CD4-positive, alpha-beta T cell treated with Interleukin-15 for 1 hour (primary cell): Measurements from ENCODE around the gene LOXL4.

Source experiments
- DNase-seq: peaks from one replicate; pipeline ENCODE4 v3.0.0-alpha.2; 2020

LOXL4 gene

GRCh38 chr10:98267894-98268693 is at the start of gene LOXL4:
LOXL4 (minus strand) TSS chr10:98268194; CDS start chr10:98263019, 5,175 bp downstream.
- no peak for DNase-seq

- DNase-seq: no peak
These were observed 48.7 kb upstream of the LOXL4 start for GRCh38 chr10:98316661-98317060.

GRCh38 chr10:98316170-98316569 is 48.2 kb upstream of the LOXL4 start:
- no peak for DNase-seq

GRCh38 chr10:98314532-98315284 is 46.7 kb upstream of the LOXL4 start:
- peak; percentile 51 for DNase-seq

GRCh38 chr10:98313598-98313997 is 45.6 kb upstream of the LOXL4 start:
- no peak for DNase-seq

- DNase-seq: no peak
These were observed 44.8 kb upstream of the LOXL4 start for GRCh38 chr10:98312822-98313221.

- no peak for DNase-seq
These were observed 44.4 kb upstream of the LOXL4 start for GRCh38 chr10:98312349-98312748.

- no peak for DNase-seq
These were observed 42.7 kb upstream of the LOXL4 start for GRCh38 chr10:98310701-98311100.

GRCh38 chr10:98309366-98310355 is 41.7 kb upstream of the LOXL4 start:
- DNase-seq: no peak

- no peak for DNase-seq
These were observed 40.8 kb upstream of the LOXL4 start for GRCh38 chr10:98308669-98309365.

GRCh38 chr10:98307916-98308541 is 40.0 kb upstream of the LOXL4 start:
- no peak for DNase-seq

- no peak for DNase-seq
These were observed 38.5 kb upstream of the LOXL4 start for GRCh38 chr10:98306501-98306900.

GRCh38 chr10:98303569-98303968 is 35.6 kb upstream of the LOXL4 start:
- DNase-seq: no peak

GRCh38 chr10:98302741-98303365 is 34.9 kb upstream of the LOXL4 start:
- DNase-seq: no peak

- no peak for DNase-seq
These were observed 33.8 kb upstream of the LOXL4 start for GRCh38 chr10:98301664-98302319.

- no peak for DNase-seq
These were observed 32.7 kb upstream of the LOXL4 start for GRCh38 chr10:98300526-98301229.

- DNase-seq: no peak
These were observed 31.3 kb upstream of the LOXL4 start for GRCh38 chr10:98299341-98299740.

GRCh38 chr10:98296524-98296923 is 28.5 kb upstream of the LOXL4 start:
- no peak for DNase-seq

- DNase-seq: no peak
These were observed 27.9 kb upstream of the LOXL4 start for GRCh38 chr10:98295907-98296306.

- DNase-seq: no peak
These were observed 27.4 kb upstream of the LOXL4 start for GRCh38 chr10:98295401-98295811.
